HFF-Myc (cell line): ENCODE measurements around the gene MAPKAP1.

Experiments used
- DNase-seq: peaks from one replicate; pipeline ENCODE4 v3.0.0-alpha.2; 2011; ENCODE audit warnings: low read depth; ENCODE audit errors: extremely low read depth
- H3K4me3 ChIP-seq: replicated peaks from 2 replicates; pipeline ENCODE4 v1.5.1; 2011; ENCODE audit warnings: low read depth, mild to moderate bottlenecking, control low read depth, low read length
- CTCF ChIP-seq: IDR thresholded peaks from 2 replicates; pipeline ENCODE4 v1.5.1; 2012; ENCODE audit warnings: mild to moderate bottlenecking, low read depth, low read length, control low read depth; ENCODE audit errors: missing control alignments

MAPKAP1 gene

DNA sequence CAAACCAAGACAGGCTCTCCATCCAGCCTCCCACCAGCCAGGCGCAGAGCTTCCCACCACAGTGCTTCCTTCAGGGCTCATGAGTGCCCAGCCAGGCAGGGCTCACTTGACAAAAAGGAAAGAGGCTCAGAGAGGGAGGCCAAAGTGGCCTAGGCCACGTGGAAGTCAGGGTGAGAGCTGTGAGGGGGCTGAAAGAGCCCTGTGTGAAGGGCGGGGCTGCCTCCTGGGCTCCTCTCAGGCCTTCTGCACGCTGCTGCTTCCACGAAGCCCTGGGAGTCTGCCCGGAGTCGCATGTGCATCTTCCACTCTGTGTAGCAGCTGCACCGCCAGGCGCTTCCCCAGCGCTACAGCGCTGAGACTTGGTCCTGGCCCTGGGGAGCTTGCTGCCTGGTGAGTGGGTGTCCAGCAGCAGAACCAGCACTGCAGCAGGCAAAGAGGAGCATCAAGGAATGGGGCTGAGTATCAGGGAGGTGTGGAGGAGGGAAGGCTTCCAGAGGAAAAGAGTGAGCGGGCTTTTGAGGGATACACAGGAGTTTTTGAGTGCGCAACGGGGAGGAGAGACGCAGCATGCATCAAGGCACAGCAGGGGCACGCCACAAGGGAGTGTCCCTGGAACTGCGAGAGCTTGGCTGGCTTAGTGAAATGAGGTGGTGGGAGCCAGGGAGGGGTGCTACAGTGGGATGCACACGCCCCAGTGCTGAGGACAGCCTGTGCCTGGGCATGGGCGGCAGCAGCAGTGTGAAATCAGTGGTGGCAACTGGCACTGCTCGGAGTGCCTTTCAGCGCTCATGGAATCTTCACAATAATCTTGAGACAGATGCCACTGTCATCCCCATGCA, 267.4 kb downstream of the MAPKAP1 start:
- H3K4me3 ChIP-seq = no peak overlapping the region
- TF ChIP-seq CTCF = no peak
- DNase-seq = no peak

- no peak for TF ChIP-seq CTCF
- no peak overlapping the region for H3K4me3 ChIP-seq
Measured at GRCh38 chr9:125438506-125439433, 268.2 kb downstream of the MAPKAP1 start.

DNA sequence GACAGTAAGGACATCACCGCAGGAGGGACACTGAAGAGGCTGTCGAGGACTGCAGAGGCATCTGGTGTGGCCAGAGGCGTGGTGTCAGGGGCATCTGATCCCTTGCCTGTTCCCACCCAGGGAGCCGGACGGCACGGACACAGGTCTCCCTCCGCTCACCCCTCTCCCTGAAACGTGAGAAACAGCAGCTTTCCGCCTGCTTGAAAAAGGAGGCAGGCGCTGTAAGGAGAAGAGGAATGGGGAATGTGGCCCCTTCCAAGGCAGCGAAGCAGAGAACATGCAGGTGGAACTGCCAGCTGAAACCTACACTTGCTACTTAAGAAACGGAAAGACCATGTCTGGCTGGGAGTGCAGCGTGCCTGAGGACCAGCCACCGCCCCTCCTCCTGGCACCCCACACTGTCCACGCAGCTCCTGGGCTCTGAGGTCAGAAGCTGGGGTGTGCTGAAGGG, 269.2 kb downstream of the MAPKAP1 start:
- no peak for TF ChIP-seq CTCF
- H3K4me3 ChIP-seq = no peak overlapping the region
- DNase-seq = no peak

More at GRCh38 chr9:125438506-125439433, 268.2 kb downstream of the MAPKAP1 start:
- no peak for DNase-seq

DNA sequence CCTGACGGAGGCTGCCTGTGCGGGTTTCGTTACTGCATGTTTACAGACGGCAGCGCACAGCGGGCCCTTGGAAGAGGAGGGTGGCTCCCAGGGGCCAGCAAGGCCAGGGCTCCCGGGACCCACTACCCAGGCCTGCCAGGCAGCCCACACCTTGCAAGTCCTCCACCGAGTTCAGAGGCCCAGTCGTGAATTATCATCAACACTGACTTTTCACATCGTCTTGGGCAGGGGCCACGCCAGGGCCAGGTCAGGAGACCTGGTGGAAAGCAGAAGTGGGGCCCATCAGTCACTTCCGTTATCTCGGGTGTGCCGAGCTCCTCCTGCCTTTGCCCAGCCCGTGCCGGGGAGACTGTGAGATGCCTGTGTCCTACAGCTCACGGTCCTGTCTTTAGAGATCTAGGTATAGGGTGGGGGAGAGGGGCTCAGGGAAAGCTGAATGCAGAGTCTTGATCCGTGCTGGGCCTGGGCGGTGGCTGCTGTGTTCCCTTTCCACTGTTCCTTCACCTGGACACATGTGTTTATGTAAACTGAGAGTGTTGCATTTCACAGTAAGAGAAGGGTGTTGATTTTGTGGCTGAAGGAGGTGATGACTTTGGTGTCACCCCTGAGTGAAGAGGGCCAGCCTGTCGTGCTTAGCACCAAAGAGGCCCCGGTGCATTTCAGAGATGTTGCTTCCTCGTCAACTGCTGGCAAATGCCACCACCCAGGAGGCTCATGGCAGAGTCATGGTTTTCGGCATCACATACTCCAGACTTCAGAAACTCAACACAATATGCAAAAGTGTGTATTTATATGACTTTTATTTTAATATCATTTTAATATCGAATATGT, 270.2 kb downstream of the MAPKAP1 start:
- no peak overlapping the region for H3K4me3 ChIP-seq
- DNase-seq = no peak
- TF ChIP-seq CTCF = no peak

DNA sequence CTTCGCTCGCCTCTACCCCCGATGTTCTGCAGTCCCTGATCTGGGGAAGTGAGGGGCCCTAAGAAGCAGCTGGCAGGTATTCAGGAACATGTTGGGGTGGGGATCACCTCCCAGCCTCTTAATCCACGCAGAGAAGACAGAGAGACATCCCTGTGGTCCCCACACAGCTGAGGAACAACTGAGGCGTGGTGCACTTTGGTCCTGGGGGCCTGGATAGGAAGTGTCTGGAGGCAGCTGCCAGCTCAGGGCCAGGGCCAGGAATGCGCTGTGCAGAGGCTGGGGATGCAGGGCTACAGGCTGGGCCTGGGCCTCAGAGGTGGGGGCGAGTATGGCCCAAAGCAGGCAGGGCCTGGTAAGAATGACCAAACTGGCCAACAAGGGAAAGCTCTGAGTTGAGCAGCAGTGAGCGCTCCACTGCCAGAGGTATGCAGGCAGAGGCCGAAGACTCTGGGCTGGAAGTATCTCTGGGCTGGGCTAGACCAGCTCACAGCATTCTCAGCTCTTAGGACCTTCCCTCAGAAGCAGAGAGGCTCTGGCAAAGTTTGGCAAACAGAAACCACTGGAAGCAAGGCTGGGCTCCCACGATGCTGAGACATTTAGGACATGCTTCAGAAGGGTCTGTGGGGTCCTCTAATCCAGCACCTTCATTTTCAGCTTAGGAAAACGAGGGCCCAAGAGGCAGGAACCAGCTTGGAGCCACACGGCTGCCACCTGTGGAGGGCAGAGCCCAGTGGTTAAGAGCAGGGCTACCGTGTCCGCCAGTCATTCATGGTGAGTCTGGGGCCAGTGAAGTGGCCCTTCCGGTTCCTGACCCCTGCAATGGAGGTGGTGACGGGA, 271.0 kb downstream of the MAPKAP1 start:
- no peak for DNase-seq
- no peak overlapping the region for H3K4me3 ChIP-seq
- no peak for TF ChIP-seq CTCF
